Neural progenitor cell (in vitro differentiated cells): Measurements from ENCODE around the gene FCAMR. TPM values are rescaled to one million over a fixed set of nuclear protein-coding genes. Genes with fewer than 3 reads are reported as not detected.

Source experiments
- DNase-seq: peaks from one replicate; pipeline ENCODE4 v3.0.0-alpha.2; 2016; ENCODE audit warnings: low spot score
- H2AFZ ChIP-seq: fragments of 200-600 bp; sonication (generic); replicated peaks from 2 replicates; pipeline ENCODE4 v1.6.1; 2016; ENCODE audit warnings: antibody characterized with exemption
- H3F3A ChIP-seq: fragments of 200-600 bp; sonication (generic); 2 replicates; pipeline ENCODE4 v1.6.1; 2016; ENCODE audit warnings: antibody characterized with exemption, low read depth
- H3K27ac ChIP-seq: fragments of 200-600 bp; sonication (generic); 2 replicates; pipeline ENCODE4 v1.5.1; 2016; ENCODE audit warnings: mild to moderate bottlenecking
- H3K27me3 ChIP-seq: fragments of 200-600 bp; sonication (generic); 2 replicates; pipeline ENCODE4 v1.6.1; 2016; ENCODE audit warnings: mild to moderate bottlenecking, moderate library complexity
- H3K36me3 ChIP-seq: fragments of 200-600 bp; sonication (generic); 2 replicates; pipeline ENCODE4 v1.5.1; 2016
- H3K4me1 ChIP-seq: fragments of 200-600 bp; sonication (generic); 2 replicates; pipeline ENCODE4 v1.6.1; 2016; ENCODE audit warnings: mixed run types
- H3K4me2 ChIP-seq: fragments of 200-600 bp; sonication (generic); 2 replicates; pipeline ENCODE4 v1.6.1; 2016
- H3K4me3 ChIP-seq: fragments of 200-600 bp; sonication (generic); 2 replicates; pipeline ENCODE4 v1.5.1; 2016
- H3K79me2 ChIP-seq: fragments of 200-600 bp; sonication (generic); 2 replicates; pipeline ENCODE4 v1.6.1; 2016; ENCODE audit warnings: low read depth
- H3K9ac ChIP-seq: fragments of 200-600 bp; sonication (generic); 2 replicates; pipeline ENCODE4 v1.6.1; 2016
- H3K9me3 ChIP-seq: fragments of 200-600 bp; sonication (generic); 2 replicates; pipeline ENCODE4 v1.5.1; 2016; ENCODE audit warnings: low read depth
- H4K20me1 ChIP-seq: fragments of 200-600 bp; sonication (generic); 2 replicates; pipeline ENCODE4 v1.6.1; 2016; ENCODE audit warnings: low read depth
- H3K27ac Mint-ChIP-seq: 3 replicates; pipeline ENCODE4 v1.8.0; 2021; ENCODE audit warnings: mixed read lengths
- H3K27me3 Mint-ChIP-seq: 2 replicates; pipeline ENCODE4 v1.8.0; 2022; ENCODE audit warnings: low read depth, mild to moderate bottlenecking, inconsistent platforms, moderate library complexity, mixed read lengths; ENCODE audit not compliant: insufficient read depth
- H3K36me3 Mint-ChIP-seq: 3 replicates; pipeline ENCODE4 v1.8.0; 2021; ENCODE audit warnings: mixed read lengths
- H3K4me1 Mint-ChIP-seq: 3 replicates; pipeline ENCODE4 v1.8.0; 2021; ENCODE audit warnings: mixed read lengths
- H3K4me3 Mint-ChIP-seq: 3 replicates; pipeline ENCODE4 v1.8.0; 2021; ENCODE audit warnings: mild to moderate bottlenecking, moderate library complexity, mixed read lengths
- H3K9me3 Mint-ChIP-seq: 3 replicates; pipeline ENCODE4 v1.8.0; 2020; ENCODE audit warnings: mixed read lengths
- EZH2 ChIP-seq: fragments of 200-600 bp; sonication (generic); IDR thresholded peaks from 2 replicates; pipeline ENCODE4 v1.6.1; 2017; ENCODE audit warnings: antibody characterized with exemption, mild to moderate bottlenecking, moderate library complexity
- EZH2phosphoT487 ChIP-seq: fragments of 200-600 bp; sonication (generic); IDR thresholded peaks from 2 replicates; pipeline ENCODE4 v1.6.1; 2017; ENCODE audit warnings: antibody characterized with exemption
- total RNA-seq: library from RNA; depleted of rRNA; stranded (reverse); fragments of >200 nt; gene quantifications from 2 replicates; pipeline ENCODE4 v1.2.3, GENCODE V29; 2015; ENCODE audit warnings: low replicate concordance
- TF ChIP-seq, protein P1 (sequence below): fragments of 200-600 bp; sonication (generic); IDR thresholded peaks from 2 replicates; pipeline ENCODE4 v1.5.1; 2017; ENCODE audit warnings: antibody characterized with exemption, mild to moderate bottlenecking

The FCAMR gene
- total RNA-seq, 1 donor from 2014 or later = not detected

DNA sequence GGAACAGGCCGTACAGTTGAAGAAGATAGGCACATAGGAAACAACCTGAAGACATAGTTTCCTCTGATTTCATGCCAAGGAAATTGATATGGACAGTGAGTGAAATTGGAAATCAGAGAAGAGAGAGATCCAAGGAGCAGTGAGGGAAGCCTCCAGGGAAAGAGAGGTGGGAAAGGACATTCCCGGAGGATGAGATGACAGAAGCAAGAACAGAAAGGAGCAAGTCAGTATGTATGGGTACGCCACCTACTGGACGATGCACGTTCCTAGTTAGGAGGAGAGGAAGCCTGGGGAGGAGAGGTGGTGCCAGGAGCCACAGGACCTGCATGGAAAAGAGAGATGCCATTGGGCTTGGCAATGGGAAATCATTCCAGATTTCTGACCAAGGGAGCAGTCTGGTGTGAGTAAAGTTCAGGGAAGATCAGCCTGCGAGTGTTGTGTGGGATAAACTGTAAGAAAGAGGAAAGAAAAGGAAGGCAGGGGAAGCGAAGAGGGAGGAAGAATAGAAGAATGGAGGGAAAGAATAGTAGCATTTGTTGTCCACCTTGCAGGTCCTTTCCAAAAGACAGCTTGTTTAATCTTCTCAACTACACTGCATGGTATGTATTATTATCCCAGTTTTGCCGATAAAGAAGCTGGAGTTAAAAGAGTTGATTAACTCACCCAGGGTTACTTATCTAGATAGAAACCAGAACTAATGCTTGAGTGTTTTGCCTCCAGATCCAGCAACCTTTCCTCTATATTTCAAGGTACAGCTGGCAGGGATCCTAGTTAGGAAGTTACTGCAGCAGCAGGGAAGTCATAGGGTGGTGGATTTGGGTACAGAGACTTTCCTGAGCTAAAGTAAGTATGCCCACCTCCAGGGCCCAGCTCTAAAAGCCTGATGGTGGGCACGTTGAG lies 34.9 kb upstream of the FCAMR start:
- H3K9me3 ChIP-seq = no peaks in the 10 kb centered on the region
- Mint-ChIP-seq H3K36me3 (no peaks in the 10 kb centered on the region), H3K4me1 (peaks cover 18% of the 10 kb centered on the region), H3K9me3 (no peaks in the 10 kb centered on the region), H3K27me3 (peaks cover 10% of the 10 kb centered on the region), H3K4me3 (no peak overlapping the region), H3K27ac (peak overlapping the region; percentile 10)
- H3K27me3 ChIP-seq = no peaks in the 10 kb centered on the region
- DNase-seq = peak; percentile 78
- H3K27ac ChIP-seq = no peak overlapping the region
- H3K36me3 ChIP-seq = no peaks in the 10 kb centered on the region
- H4K20me1 ChIP-seq = no peaks in the 10 kb centered on the region
- H3F3A ChIP-seq = peaks cover 15% of the 10 kb centered on the region
- H3K4me2 ChIP-seq = no peak overlapping the region
- H3K4me1 ChIP-seq = peaks cover 15% of the 10 kb centered on the region
- H2AFZ ChIP-seq = peak overlapping the region; percentile 58
- no peak overlapping the region for H3K9ac ChIP-seq
- TF ChIP-seq, protein P1, sequence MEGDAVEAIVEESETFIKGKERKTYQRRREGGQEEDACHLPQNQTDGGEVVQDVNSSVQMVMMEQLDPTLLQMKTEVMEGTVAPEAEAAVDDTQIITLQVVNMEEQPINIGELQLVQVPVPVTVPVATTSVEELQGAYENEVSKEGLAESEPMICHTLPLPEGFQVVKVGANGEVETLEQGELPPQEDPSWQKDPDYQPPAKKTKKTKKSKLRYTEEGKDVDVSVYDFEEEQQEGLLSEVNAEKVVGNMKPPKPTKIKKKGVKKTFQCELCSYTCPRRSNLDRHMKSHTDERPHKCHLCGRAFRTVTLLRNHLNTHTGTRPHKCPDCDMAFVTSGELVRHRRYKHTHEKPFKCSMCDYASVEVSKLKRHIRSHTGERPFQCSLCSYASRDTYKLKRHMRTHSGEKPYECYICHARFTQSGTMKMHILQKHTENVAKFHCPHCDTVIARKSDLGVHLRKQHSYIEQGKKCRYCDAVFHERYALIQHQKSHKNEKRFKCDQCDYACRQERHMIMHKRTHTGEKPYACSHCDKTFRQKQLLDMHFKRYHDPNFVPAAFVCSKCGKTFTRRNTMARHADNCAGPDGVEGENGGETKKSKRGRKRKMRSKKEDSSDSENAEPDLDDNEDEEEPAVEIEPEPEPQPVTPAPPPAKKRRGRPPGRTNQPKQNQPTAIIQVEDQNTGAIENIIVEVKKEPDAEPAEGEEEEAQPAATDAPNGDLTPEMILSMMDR = peak; percentile 73
- no peak for TF ChIP-seq EZH2phosphoT487
- H3K4me3 ChIP-seq = no peak overlapping the region
- H3K79me2 ChIP-seq = no peaks in the 10 kb centered on the region

- Mint-ChIP-seq H3K4me1 (peaks cover 15% of the 10 kb centered on the region), H3K4me3 (no peak overlapping the region)
- H3K9me3 ChIP-seq = no peaks in the 10 kb centered on the region
Measured at GRCh38 chr1:207003210-207003609, 33.0 kb upstream of the FCAMR start.

GRCh38 chr1:207002724-207003146 lies 32.5 kb upstream of the FCAMR start:
- H4K20me1 ChIP-seq = no peaks in the 10 kb centered on the region
- peak overlapping the region; percentile 47 for H3K4me2 ChIP-seq
- no peak for DNase-seq
- H3K36me3 ChIP-seq = no peaks in the 10 kb centered on the region
- no peaks in the 10 kb centered on the region for H3K79me2 ChIP-seq
- peaks cover 15% of the 10 kb centered on the region for H3F3A ChIP-seq
- H3K27ac ChIP-seq = no peak overlapping the region
- TF ChIP-seq EZH2phosphoT487 (no peak), EZH2 (no peak)
- TF ChIP-seq, protein P1 = no peak
- Mint-ChIP-seq H3K27ac (no peak overlapping the region), H3K27me3 (peaks cover 10% of the 10 kb centered on the region), H3K4me1 (peaks cover 14% of the 10 kb centered on the region), H3K9me3 (no peaks in the 10 kb centered on the region), H3K36me3 (no peaks in the 10 kb centered on the region), H3K4me3 (no peak overlapping the region)
- no peak overlapping the region for H3K4me3 ChIP-seq
- H3K4me1 ChIP-seq = peaks cover 15% of the 10 kb centered on the region
- H2AFZ ChIP-seq = no peak overlapping the region
- no peak overlapping the region for H3K9ac ChIP-seq
- H3K9me3 ChIP-seq = no peaks in the 10 kb centered on the region
- no peaks in the 10 kb centered on the region for H3K27me3 ChIP-seq

More at GRCh38 chr1:207003210-207003609, 33.0 kb upstream of the FCAMR start:
- peaks cover 15% of the 10 kb centered on the region for H3F3A ChIP-seq
- no peaks in the 10 kb centered on the region for H4K20me1 ChIP-seq
- H3K27me3 ChIP-seq = no peaks in the 10 kb centered on the region
- H3K9ac ChIP-seq = no peak overlapping the region
- peak; percentile 71 for DNase-seq
- H3K9me3 Mint-ChIP-seq = no peaks in the 10 kb centered on the region
- peak overlapping the region; percentile 47 for H3K4me2 ChIP-seq
- H3K27me3 Mint-ChIP-seq = peaks cover 10% of the 10 kb centered on the region
- TF ChIP-seq EZH2 = no peak
- no peak for TF ChIP-seq EZH2phosphoT487
- TF ChIP-seq, protein P1 = no peak
- no peaks in the 10 kb centered on the region for H3K79me2 ChIP-seq
- H3K4me3 ChIP-seq = no peak overlapping the region
- H3K27ac Mint-ChIP-seq = no peak overlapping the region
- no peaks in the 10 kb centered on the region for H3K36me3 ChIP-seq
- H2AFZ ChIP-seq = no peak overlapping the region
- no peaks in the 10 kb centered on the region for H3K36me3 Mint-ChIP-seq
- H3K4me1 ChIP-seq = peaks cover 15% of the 10 kb centered on the region
- no peak overlapping the region for H3K27ac ChIP-seq
